Heart right ventricle (tissue), 16 donors: ENCODE data around the gene MLYCD. TPM values are rescaled to one million over a fixed set of nuclear protein-coding genes. Genes with fewer than 3 reads are reported as not detected.

Experiments
- ATAC-seq, 8 donors: fragments of 200-7000 bp; cut with Tn5 transposase; one replicate each; pipeline ENCODE4 v1.9.1; 2020; ENCODE audit warnings: mild to moderate bottlenecking in 8 of 8, moderate library complexity in 8 of 8, moderate number of reproducible peaks in 1 of 8
- DNase-seq, 2 donors: peaks; one replicate each; pipeline ENCODE4 v3.0.0-alpha.2; 2020
- H3K27ac ChIP-seq, 10 donors: fragments of 200-600 bp; sonication (generic) in 2 of 10; one replicate each; pipeline versions ENCODE4 v1.5.0 to v1.8.0; 2020 to 2022; ENCODE audit warnings: mild to moderate bottlenecking in 3 of 10
- H3K27me3 ChIP-seq, 7 donors: fragments of 200-600 bp; one replicate each; pipeline ENCODE4 v1.8.0; 2021 to 2022; ENCODE audit warnings: mild to moderate bottlenecking in 2 of 7
- H3K36me3 ChIP-seq, 9 donors: fragments of 200-600 bp; sonication (generic) in 1 of 9; one replicate each; pipeline versions ENCODE4 v1.5.0 to v1.8.0; 2020 to 2022; ENCODE audit warnings: mild to moderate bottlenecking in 2 of 9
- H3K4me1 ChIP-seq, 9 donors: fragments of 200-600 bp; sonication (generic) in 1 of 9; one replicate each; pipeline versions ENCODE4 v1.5.0 to v1.8.0; 2020 to 2022; ENCODE audit warnings: mild to moderate bottlenecking in 4 of 9
- H3K4me3 ChIP-seq, 10 donors: fragments of 200-600 bp; sonication (generic) in 2 of 10; one replicate each; pipeline versions ENCODE4 v1.5.0 to v1.8.0; 2020 to 2022; ENCODE audit warnings: mild to moderate bottlenecking in 7 of 10, moderate library complexity in 2 of 10
- H3K9me3 ChIP-seq, 11 donors: fragments of 200-600 bp in 10 of 11; sonication (generic) in 2 of 11; one replicate each; pipeline versions ENCODE4 v1.5.0 to v1.8.0; 2013 to 2022; ENCODE audit warnings: mild to moderate bottlenecking in 2 of 11, control low read depth in 1 of 11, moderate library complexity in 1 of 11
- CTCF ChIP-seq, 9 donors: fragments of 200-600 bp; sonication (generic) in 2 of 9; IDR thresholded peaks; one replicate each; pipeline versions ENCODE4 v1.5.0 to v1.8.0; 2021 to 2022; ENCODE audit warnings: antibody characterized with exemption in 9 of 9, mild to moderate bottlenecking in 5 of 9, moderate library complexity in 1 of 9
- WGBS, 2 donors: extraction: QIAGEN DNeasy Blood & Tissue Kit; methylation state at CpG; one replicate each; pipeline ENCODE4 v1.1.7; 2013; ENCODE audit warnings: inconsistent platforms in 1 of 2; 5-methylcytosine and 5-hydroxymethylcytosine counted together
- intact Hi-C, 10 donors: fragments of 100-400 bp; cut with DNase I; formaldehyde crosslinking; loops; one replicate each; pipeline versions ENCODE4 v1.11.1 to v1.14.2; 2022
- polyA plus RNA-seq, 2 donors: library from polyadenylated mRNA; stranded (reverse); fragments of 200-250 nt; gene quantifications; one replicate each; pipeline ENCODE4 v1.2.3, GENCODE V29; 2013
- total RNA-seq, 10 donors: library from RNA; stranded (reverse); fragmentation: NEBNext Ultra II Directional in 3 of 10; extraction: Animal tissue kit (Norgen Biotek cat#: 25700) in 3 of 10; gene quantifications; one replicate each; pipeline versions ENCODE4 v1.2.1 to v1.2.4, GENCODE V29; 2021 to 2023
- donor health status: Arrhythmogenic right ventricular cardiomyopathy.
- donor health status: ischemic (EF 13 %, LVEDD 7.1; RV severe dilation, severe dysfunction).
- donor health status: healthy with polysubstance abuse.
- donor health status: DM: no; HTN: yes; CAD: no.
- donor health status: DM: no; HTN: no; CAD: no.
- donor health status: ischemic (EF 25% LVEDD 6.9; RV normal size, moderate dysfunction).
- donor health status: ischemic (EF 25% LVEDD 5.7; RV mildly dilated, moderate dysfunction).
- donor health status: healthy.
- donor health status: DM: yes; HTN: yes; CAD: no.
- donor health status: Ischemic cardiomyopathy.
- donor health status: ischemic (EF 35%, LVEDD 5.7; RV mildly dilated, moderate dysfunction).
- donor health status: nonischemic (EF 11% LVEDD 7.7; RV severe dilation, severe dysfunction).
- donor health status: DM: yes; HTN: yes; CAD: no.
- donor health status: PGD.
- donor health status: ischemic (EF 29% LVEDD 5.4; RV normal size, mild dysfunction).
- donor health status: nonischemic (EF 23%, LVEDD 6.1; RV moderate dilation, normal function).

Gene MLYCD
- total and polyA plus RNA-seq, 12 donors = 13.5 to 58.0 (median 38.6) TPM

GRCh38 chr16:83973581-83974385 is 74.9 kb downstream of the MLYCD start:
- H3K9me3 ChIP-seq = peaks cover 0 to 14% (median 5%) of the 10 kb centered on the region in 11 donors
- no peak for TF ChIP-seq CTCF (IDR thresholded peaks at IDR 0.05)
- no peak overlapping the region for H3K4me3 ChIP-seq
- ATAC-seq (no peak), DNase-seq (no peak)
- H3K27me3 ChIP-seq = peaks cover 0 to 18% (median 8%) of the 10 kb centered on the region in 7 donors
- H3K36me3 ChIP-seq = no peaks in the 10 kb centered on the region
- WGBS, 2 donors = 78 to 80% methylated on average over 22 of the region's 22 CpGs
- intact Hi-C loops = loop anchor here in 2 of 10 donors (5.0 to 10.0 kb wide), 2 partner anchors 71 to 84 kb away; partner anchors contain the start of gene SLC38A8 (in 1 of the 2)
- H3K27ac ChIP-seq = no peak overlapping the region
- H3K4me1 ChIP-seq = no peaks in the 10 kb centered on the region

GRCh38 chr16:83974475-83974874 is 75.6 kb downstream of the MLYCD start:
- DNase-seq = no peak
- 37 to 52% methylated on average over 7 of the region's 7 CpGs for WGBS, 2 donors

GRCh38 chr16:83975590-83976260 is 76.8 kb downstream of the MLYCD start:
- no peak for DNase-seq

More at GRCh38 chr16:83974475-83974874, 75.6 kb downstream of the MLYCD start:
- TF ChIP-seq CTCF (IDR thresholded peaks at IDR 0.05) = no peak
- intact Hi-C loops = loop anchor here in 2 of 10 donors (5.0 to 10.0 kb wide), 2 partner anchors 70 to 83 kb away; partner anchors contain the start of gene SLC38A8 (in 1 of the 2)
- peaks cover 0 to 11% (median 5%) of the 10 kb centered on the region in 7 donors for H3K27me3 ChIP-seq
- H3K9me3 ChIP-seq = peaks cover 0 to 18% (median 5%) of the 10 kb centered on the region in 11 donors
- H3K4me1 ChIP-seq = no peaks in the 10 kb centered on the region
- no peak for ATAC-seq
- no peak overlapping the region for H3K27ac ChIP-seq
- H3K4me3 ChIP-seq = no peak overlapping the region
- no peaks in the 10 kb centered on the region for H3K36me3 ChIP-seq

More at GRCh38 chr16:83975590-83976260, 76.8 kb downstream of the MLYCD start:
- Histone ChIP-seq H3K9me3 (peaks cover 0 to 18% (median 5%) of the 10 kb centered on the region in 11 donors), H3K27me3 (no peaks in the 10 kb centered on the region), H3K4me1 (no peaks in the 10 kb centered on the region), H3K4me3 (no peak overlapping the region), H3K36me3 (no peaks in the 10 kb centered on the region), H3K27ac (no peak overlapping the region)
- WGBS, 2 donors = 80 to 88% methylated on average over 15 of the region's 15 CpGs
- no peak for ATAC-seq
- no peak for TF ChIP-seq CTCF (IDR thresholded peaks at IDR 0.05)
- intact Hi-C loops = loop anchor here in 1 of 10 donors (10.0 kb wide), 1 partner anchor 69 kb away; the partner anchor contains the start of gene SLC38A8

Other genes with a start within 250 kb of the MLYCD start
- 100 to 1,000 TPM; 126 to 178 (median 162) TPM for gene HSBP1, start 91.1 kb upstream of the MLYCD start, total RNA-seq
- 10 to 100 TPM; 86.7 to 87.3 TPM for gene HSBP1, start 91.1 kb upstream of the MLYCD start, polyA plus RNA-seq
- gene OSGIN1, start 54.1 kb downstream of the MLYCD start, total RNA-seq = 10 to 100 TPM in 1 of 10 donors, 1 to 10 TPM in 9; 3.2 to 14.5 (median 5.3) TPM
- gene OSGIN1, start 54.1 kb downstream of the MLYCD start, polyA plus RNA-seq = 10 to 100 TPM in 1 of 2 donors, 1 to 10 TPM in 1; 5.6 to 10.5 TPM
- gene NECAB2, start 69.1 kb downstream of the MLYCD start, total RNA-seq = 1 to 10 TPM in 4 of 10 donors, under 1 TPM in 6; 0.32 to 1.1 (median 0.90) TPM
- 1 to 10 TPM; 1.9 to 3.2 TPM for gene NECAB2, start 69.1 kb downstream of the MLYCD start, polyA plus RNA-seq
- gene SLC38A8, start 143.7 kb downstream of the MLYCD start, total RNA-seq = 1 to 10 TPM in 2 of 10 donors, under 1 TPM in 1, not detected in 7; 0.45 to 5.1 (median 1.2) TPM
- gene SLC38A8, start 143.7 kb downstream of the MLYCD start, polyA plus RNA-seq = 10 to 100 TPM in 1 of 2 donors, not detected in 1; 30.8 TPM
- 100 to 1,000 TPM in 1 of 10 donors, 10 to 100 TPM in 9; 55.9 to 122 (median 73.5) TPM for gene MBTPS1, start 217.8 kb downstream of the MLYCD start, total RNA-seq
- gene MBTPS1, start 217.8 kb downstream of the MLYCD start, polyA plus RNA-seq = 10 to 100 TPM; 41.4 to 45.1 TPM
- gene HSDL1, start 246.1 kb downstream of the MLYCD start, total RNA-seq = 10 to 100 TPM; 19.4 to 38.5 (median 25.3) TPM
- 10 to 100 TPM in 1 of 2 donors, 1 to 10 TPM in 1; 9.9 to 13.7 TPM for gene HSDL1, start 246.1 kb downstream of the MLYCD start, polyA plus RNA-seq
- under 1 TPM in 3 of 10 donors, not detected in 7; 0.23 to 0.54 (median 0.28) TPM for gene DNAAF1, start 246.2 kb downstream of the MLYCD start, total RNA-seq
- 1 to 10 TPM in 1 of 2 donors, under 1 TPM in 1; 0.33 to 2.6 TPM for gene DNAAF1, start 246.2 kb downstream of the MLYCD start, polyA plus RNA-seq